Heart left ventricle (tissue), 13 donors: ENCODE results near the gene TAF1B.

Experiments
- CTCF ChIP-seq, 12 donors: fragments of 200-600 bp; sonication (generic) in 4 of 12; IDR thresholded peaks; one replicate each; pipeline versions ENCODE4 v1.5.0 to v1.8.0; 2018 to 2022; ENCODE audit warnings: antibody characterized with exemption in 12 of 12, mild to moderate bottlenecking in 5 of 12
- POLR2A ChIP-seq, 2 donors: fragments of 450-650 bp; IDR thresholded peaks; one replicate each; pipeline ENCODE4 v1.6.1; 2017; ENCODE audit warnings: antibody characterized with exemption in 2 of 2, mild to moderate bottlenecking in 2 of 2, moderate library complexity in 2 of 2
- donor health status: ischemic (EF 13 %, LVEDD 7.1; RV severe dilation, severe dysfunction).
- donor health status: DM: no; HTN: yes; CAD: no.
- donor health status: DM: no; HTN: no; CAD: no.
- donor health status: ischemic (EF 25% LVEDD 6.9; RV normal size, moderate dysfunction).
- donor health status: ischemic (EF 25% LVEDD 5.7; RV mildly dilated, moderate dysfunction).
- donor health status: ischemic (EF 35%, LVEDD 5.7; RV mildly dilated, moderate dysfunction).
- donor health status: nonischemic (EF 11% LVEDD 7.7; RV severe dilation, severe dysfunction).
- donor health status: DM: yes; HTN: yes; CAD: no.
- donor health status: PGD.
- donor health status: ischemic (EF 29% LVEDD 5.4; RV normal size, mild dysfunction).
- donor health status: nonischemic (EF 23%, LVEDD 6.1; RV moderate dilation, normal function).

GRCh38 chr2:9937968-9938367, 94.7 kb downstream of the TAF1B start:
- TF ChIP-seq POLR2A (IDR thresholded peaks at IDR 0.05) (no peak), CTCF (IDR thresholded peaks at IDR 0.05) (no peak)
